BLaER1 treated with 17β-estradiol and CSF1 and Interleukin-3, amounts not matched to agents 10 nM and 100 nM (cell line): ENCODE data around the gene VPS13C.

Source experiments
- H3K27ac ChIP-seq, 11 experiments: shearing (Covaris generic); formaldehyde crosslinking; 2 replicates each; pipeline ENCODE4 v1.8.1; 2022
- H3K27me3 ChIP-seq, 11 experiments: shearing (Covaris generic); formaldehyde crosslinking; 2 replicates each; pipeline ENCODE4 v1.8.1; 2022
- H3K36me3 ChIP-seq, 11 experiments: shearing (Covaris generic); formaldehyde crosslinking; 2 replicates each; pipeline ENCODE4 v1.8.1; 2022
- H3K4me1 ChIP-seq, 10 experiments: shearing (Covaris generic); formaldehyde crosslinking; 2 replicates each; pipeline ENCODE4 v1.8.1; 2022
- H3K4me2 ChIP-seq, 11 experiments: shearing (Covaris generic); formaldehyde crosslinking; 2 replicates each; pipeline ENCODE4 v1.8.1; 2022
- H3K4me3 ChIP-seq, 10 experiments: shearing (Covaris generic); formaldehyde crosslinking; 2 replicates each; pipeline ENCODE4 v1.8.1; 2022
- H3K9ac ChIP-seq, 11 experiments: shearing (Covaris generic); formaldehyde crosslinking; 2 replicates each; pipeline ENCODE4 v1.8.1; 2022
- H3K9me3 ChIP-seq, 11 experiments: shearing (Covaris generic); formaldehyde crosslinking; replicated peaks in 1 of 11; 2 replicates each; pipeline ENCODE4 v1.8.1; 2022
- H4K20me1 ChIP-seq, 11 experiments: shearing (Covaris generic); formaldehyde crosslinking; 2 replicates each; pipeline ENCODE4 v1.8.1; 2022
- Cebpa-rat ChIP-seq, 11 experiments: shearing (Covaris generic); IDR thresholded peaks; 2 replicates each; pipeline ENCODE4 v1.8.1; 2022

The VPS13C gene

DNA sequence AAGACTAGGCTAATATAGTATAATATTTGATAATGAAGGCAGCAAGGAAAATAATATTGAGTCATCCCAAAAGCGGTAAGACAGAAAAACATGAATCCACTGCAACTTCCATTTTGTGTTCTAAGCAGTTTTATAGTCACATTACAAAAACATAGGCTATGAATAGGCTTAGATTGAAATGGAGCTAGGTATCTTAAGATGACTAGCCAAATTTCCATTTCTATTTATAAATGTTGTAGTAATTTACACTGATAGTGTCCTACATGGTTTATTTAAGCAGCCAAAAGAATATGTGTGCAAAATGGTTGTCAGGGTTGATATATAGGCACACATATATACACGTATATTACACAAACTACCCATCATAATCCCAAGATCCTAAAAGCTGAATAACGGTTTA is 82.0 kb downstream of the VPS13C start:
- Histone ChIP-seq H3K27me3 (no peaks in the 10 kb centered on the region), H3K4me3 (no peak overlapping the region), H3K9me3 (no peaks in the 10 kb centered on the region), H3K4me1 (no peaks in the 10 kb centered on the region), H3K36me3 (peaks cover 64 to 100% (median 86%) of the 10 kb centered on the region in 11 experiments), H4K20me1 (peaks cover 0 to 28% (median 0%) of the 10 kb centered on the region in 11 experiments; a peak in 2 of 22 replicates), H3K9ac (no peak overlapping the region), H3K27ac (no peak overlapping the region), H3K4me2 (no peak overlapping the region)
- TF ChIP-seq Cebpa-rat (IDR thresholded peaks at IDR 0.05), result no peak

DNA sequence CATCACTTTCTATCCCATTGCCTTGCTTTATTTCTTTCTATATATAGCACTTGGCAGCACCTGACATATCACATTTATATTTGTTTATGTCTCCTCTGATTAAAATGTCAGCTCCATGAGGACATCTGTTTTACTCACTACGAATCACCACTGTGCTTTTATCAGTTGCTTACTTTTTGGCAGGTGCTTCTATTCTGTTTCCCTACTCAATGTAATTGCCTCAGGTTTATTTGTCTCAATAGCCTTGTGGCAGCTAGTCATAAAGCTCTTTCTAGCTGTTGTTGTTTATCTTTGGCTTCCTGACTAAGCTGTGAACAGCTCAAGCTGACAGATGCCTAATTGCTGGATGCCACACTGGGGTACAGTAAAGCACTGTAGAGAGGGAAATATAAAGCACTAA is 85.5 kb downstream of the VPS13C start:
- H3K27me3 ChIP-seq, result no peaks in the 10 kb centered on the region

DNA sequence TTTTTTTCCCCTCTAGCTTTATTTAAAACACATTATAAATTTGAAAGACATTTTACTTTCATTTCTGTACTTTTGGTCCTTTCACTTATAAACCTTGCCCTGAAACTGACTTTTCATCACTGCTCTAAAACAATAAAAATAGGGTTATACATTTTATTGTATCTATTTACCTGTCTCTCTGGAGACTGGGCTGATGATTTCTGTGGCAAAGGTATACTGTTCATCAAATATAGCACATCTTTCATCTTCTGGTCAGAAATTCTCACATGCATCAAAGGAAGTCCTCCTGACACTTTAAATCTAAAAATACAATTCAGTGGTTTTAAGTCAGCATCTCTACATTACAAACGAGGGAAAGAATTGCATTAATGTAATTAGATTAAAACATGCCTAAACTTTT is 86.1 kb downstream of the VPS13C start:
- no peak overlapping the region for H3K4me3 ChIP-seq
- peaks cover 55 to 99% (median 80%) of the 10 kb centered on the region in 11 experiments for H3K36me3 ChIP-seq
- H3K4me2 ChIP-seq, result no peak overlapping the region
- H4K20me1 ChIP-seq, result peaks cover 0 to 19% (median 0%) of the 10 kb centered on the region in 11 experiments; a peak in 2 of 22 replicates
- TF ChIP-seq Cebpa-rat (IDR thresholded peaks at IDR 0.05), result no peak
- H3K27me3 ChIP-seq, result no peaks in the 10 kb centered on the region
- no peak overlapping the region for H3K27ac ChIP-seq
- no peaks in the 10 kb centered on the region for H3K4me1 ChIP-seq
- H3K9ac ChIP-seq, result no peak overlapping the region
- H3K9me3 ChIP-seq, result no peaks in the 10 kb centered on the region

More for the DNA sequence above, 85.5 kb downstream of the VPS13C start:
- Histone ChIP-seq H3K27ac (no peak overlapping the region), H3K4me2 (no peak overlapping the region), H3K4me1 (no peaks in the 10 kb centered on the region), H3K36me3 (peaks cover 61 to 100% (median 85%) of the 10 kb centered on the region in 11 experiments), H3K9me3 (no peaks in the 10 kb centered on the region), H3K4me3 (no peak overlapping the region), H3K9ac (no peak overlapping the region), H4K20me1 (peaks cover 0 to 24% (median 0%) of the 10 kb centered on the region in 11 experiments; a peak in 2 of 22 replicates)
- TF ChIP-seq Cebpa-rat (IDR thresholded peaks at IDR 0.05), result no peak

DNA sequence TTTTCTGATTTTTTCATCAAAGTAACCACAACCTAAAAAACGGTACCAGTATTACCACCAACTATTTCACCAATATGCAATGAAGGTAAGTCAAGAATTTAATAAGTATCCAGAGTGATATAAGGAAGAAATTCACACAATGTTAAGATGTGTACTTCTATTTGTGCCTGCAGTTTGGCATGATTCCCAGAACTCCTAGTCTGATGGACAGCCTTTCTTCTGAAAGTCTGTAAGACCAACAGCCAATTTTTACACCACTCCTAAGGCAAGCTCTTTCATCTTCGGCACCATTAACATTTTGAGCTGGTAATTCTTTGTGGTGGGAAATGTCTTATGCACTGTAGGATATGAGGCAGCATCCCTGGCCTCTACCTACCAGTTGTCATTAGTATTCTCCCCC is 108.3 kb downstream of the VPS13C start:
- peaks cover 0 to 3% (median 0%) of the 10 kb centered on the region in 11 experiments; a peak in 1 of 22 replicates for H3K9me3 ChIP-seq
- no peak overlapping the region for H3K4me3 ChIP-seq
- peaks cover 0 to 65% (median 0%) of the 10 kb centered on the region in 11 experiments; a peak in 4 of 22 replicates for H4K20me1 ChIP-seq
- TF ChIP-seq Cebpa-rat (IDR thresholded peaks at IDR 0.05), result no peak
- H3K4me2 ChIP-seq, result no peak overlapping the region
- no peak overlapping the region for H3K27ac ChIP-seq
- no peaks in the 10 kb centered on the region for H3K27me3 ChIP-seq
- no peaks in the 10 kb centered on the region for H3K4me1 ChIP-seq
- peaks cover 65 to 97% (median 88%) of the 10 kb centered on the region in 11 experiments for H3K36me3 ChIP-seq
- no peak overlapping the region for H3K9ac ChIP-seq

DNA sequence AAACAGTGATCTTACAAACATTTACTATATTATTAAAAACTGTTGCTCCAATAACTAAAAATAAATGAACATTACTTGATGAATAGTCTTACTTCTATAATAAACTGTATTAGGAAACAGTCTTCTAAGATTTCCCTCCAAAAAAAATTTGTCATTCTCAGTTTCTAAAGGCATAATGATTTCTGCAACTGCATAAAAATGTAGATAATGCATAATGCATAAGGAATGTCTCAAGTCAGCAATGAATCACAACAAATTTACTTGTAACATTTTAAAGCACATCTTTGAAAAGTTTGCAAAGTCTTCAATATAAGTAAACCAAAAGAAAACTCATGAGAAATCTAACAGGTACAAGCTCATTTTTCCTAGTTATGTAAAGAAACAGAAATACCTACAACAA is 113.5 kb downstream of the VPS13C start:
- no peak overlapping the region for H3K4me2 ChIP-seq
- no peaks in the 10 kb centered on the region for H3K4me1 ChIP-seq
- H3K36me3 ChIP-seq, result peaks cover 69 to 98% (median 89%) of the 10 kb centered on the region in 11 experiments
- H4K20me1 ChIP-seq, result peaks cover 0 to 52% (median 0%) of the 10 kb centered on the region in 11 experiments; a peak in 3 of 22 replicates
- H3K27ac ChIP-seq, result no peak overlapping the region
- no peak overlapping the region for H3K9ac ChIP-seq
- no peak overlapping the region for H3K4me3 ChIP-seq
- peaks cover 18 to 23% (median 21%) of the 10 kb centered on the region in 11 experiments for H3K9me3 ChIP-seq
- H3K27me3 ChIP-seq, result no peaks in the 10 kb centered on the region
- TF ChIP-seq Cebpa-rat (IDR thresholded peaks at IDR 0.05), result no peak

DNA sequence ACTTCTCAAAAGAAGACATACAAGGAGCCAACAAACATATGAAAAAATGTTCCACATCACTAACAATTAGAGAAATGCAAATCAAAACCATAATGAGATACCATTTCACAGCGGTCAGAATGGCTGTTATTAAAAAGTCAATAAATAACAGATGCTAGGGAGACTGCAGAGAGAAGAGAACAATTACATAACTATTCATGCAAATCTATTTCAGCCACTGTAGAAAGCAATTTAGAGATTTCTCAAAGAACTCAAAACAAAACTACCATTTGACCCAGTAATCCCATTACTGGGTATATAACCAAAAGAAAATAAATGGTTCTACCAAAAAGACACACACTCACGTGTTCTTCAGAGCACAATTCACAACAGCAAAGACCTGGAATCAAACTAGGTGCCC is 116.3 kb downstream of the VPS13C start:
- no peak overlapping the region for H3K9ac ChIP-seq
- no peak for TF ChIP-seq Cebpa-rat (IDR thresholded peaks at IDR 0.05)
- peaks cover 18 to 23% (median 21%) of the 10 kb centered on the region in 11 experiments for H3K9me3 ChIP-seq
- H3K4me3 ChIP-seq, result no peak overlapping the region
- no peak overlapping the region for H3K4me2 ChIP-seq
- no peak overlapping the region for H3K27ac ChIP-seq
- peaks cover 82 to 99% (median 95%) of the 10 kb centered on the region in 11 experiments for H3K36me3 ChIP-seq
- no peaks in the 10 kb centered on the region for H3K27me3 ChIP-seq
- H3K4me1 ChIP-seq, result no peaks in the 10 kb centered on the region
- peaks cover 0 to 51% (median 0%) of the 10 kb centered on the region in 11 experiments; a peak in 4 of 22 replicates for H4K20me1 ChIP-seq

DNA sequence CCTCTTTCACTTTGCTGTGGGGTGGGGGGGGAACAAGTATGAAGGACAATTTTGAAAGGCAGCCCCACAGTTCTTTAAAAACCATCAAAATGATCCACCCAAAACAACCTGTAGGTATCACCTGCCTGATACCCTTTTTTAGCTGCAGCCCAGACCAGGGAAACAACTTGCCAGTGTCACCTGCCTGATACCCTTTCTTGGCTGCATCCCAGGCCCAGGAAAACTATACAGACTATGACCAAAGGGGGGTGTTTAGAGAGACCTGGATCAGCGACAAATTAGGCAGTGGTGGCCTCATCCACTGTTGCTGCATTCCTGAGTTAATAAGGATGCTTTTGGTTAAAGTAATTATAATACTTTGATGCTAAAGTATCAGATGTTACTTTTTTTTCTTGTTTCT is 122.0 kb downstream of the VPS13C start:
- H3K4me3 ChIP-seq, result no peak overlapping the region
- no peak overlapping the region for H3K4me2 ChIP-seq
- H3K27me3 ChIP-seq, result no peaks in the 10 kb centered on the region
- no peaks in the 10 kb centered on the region for H3K4me1 ChIP-seq
- H3K27ac ChIP-seq, result no peak overlapping the region
- TF ChIP-seq Cebpa-rat (IDR thresholded peaks at IDR 0.05), result no peak
- H3K36me3 ChIP-seq, result peaks cover 48 to 96% (median 81%) of the 10 kb centered on the region in 11 experiments
- no peak overlapping the region for H3K9ac ChIP-seq
- peaks cover 0 to 2% (median 1%) of the 10 kb centered on the region in 11 experiments; a peak in 9 of 22 replicates for H3K9me3 ChIP-seq
- H4K20me1 ChIP-seq, result peaks cover 0 to 62% (median 0%) of the 10 kb centered on the region in 11 experiments; a peak in 3 of 22 replicates

DNA sequence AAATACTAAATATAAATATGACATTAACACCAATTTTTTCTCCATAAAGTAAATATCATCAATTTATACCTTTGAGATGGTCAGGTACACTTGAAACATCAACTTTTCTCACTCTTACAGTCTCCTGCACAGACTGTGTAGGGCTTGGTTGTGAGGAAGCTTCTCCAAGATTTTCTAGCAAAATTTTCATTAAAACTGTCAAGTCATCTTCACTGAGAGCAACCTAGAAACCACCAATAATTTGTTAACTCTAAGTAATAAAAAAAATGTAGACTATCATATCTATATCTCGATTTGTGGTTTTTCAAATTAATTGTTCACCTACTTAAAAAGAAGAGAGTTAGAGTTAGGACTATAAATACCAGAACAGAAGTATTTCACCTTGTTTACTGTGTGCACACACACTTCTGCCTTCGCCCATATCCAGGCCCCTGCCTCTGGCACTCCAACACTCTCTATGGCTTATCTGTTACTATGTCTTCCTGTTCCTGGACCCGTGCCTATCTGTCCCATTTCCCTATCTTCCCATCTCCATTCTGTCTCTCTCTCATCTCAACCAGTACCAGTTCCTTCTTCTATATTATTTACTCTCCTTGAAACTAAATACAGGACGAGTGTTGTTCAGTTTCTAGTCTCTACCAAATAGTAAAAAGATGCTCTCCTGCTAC is 123.6 kb downstream of the VPS13C start:
- Histone ChIP-seq H3K4me2 (no peak overlapping the region), H3K27ac (no peak overlapping the region), H3K27me3 (no peaks in the 10 kb centered on the region), H3K36me3 (peaks cover 34 to 97% (median 74%) of the 10 kb centered on the region in 11 experiments), H3K4me1 (no peaks in the 10 kb centered on the region), H3K9ac (no peak overlapping the region), H3K9me3 (no peaks in the 10 kb centered on the region), H3K4me3 (no peak overlapping the region), H4K20me1 (peaks cover 0 to 61% (median 0%) of the 10 kb centered on the region in 11 experiments; a peak in 3 of 22 replicates)
- TF ChIP-seq Cebpa-rat (IDR thresholded peaks at IDR 0.05), result no peak

DNA sequence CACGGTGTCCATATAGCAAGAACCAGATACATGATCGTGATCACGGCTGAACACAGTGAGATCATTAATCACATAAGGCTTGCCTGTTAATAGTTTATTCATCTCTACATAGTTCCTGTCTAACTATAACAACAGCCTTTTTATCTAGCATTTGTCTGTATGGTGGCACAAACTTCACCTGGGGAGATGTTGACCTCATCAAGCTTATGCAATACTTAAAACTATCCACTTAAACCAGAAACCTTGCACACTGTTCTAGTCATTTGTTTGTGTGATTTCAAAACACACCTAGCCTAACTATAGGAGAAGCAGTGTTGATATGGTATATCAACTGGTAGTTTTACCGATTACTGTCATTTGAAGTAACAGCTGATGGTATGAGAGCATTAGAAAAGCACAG is 124.8 kb downstream of the VPS13C start:
- Histone ChIP-seq H3K4me3 (no peak overlapping the region), H3K27ac (no peak overlapping the region), H3K9ac (no peak overlapping the region), H3K4me2 (no peak overlapping the region), H4K20me1 (peaks cover 0 to 61% (median 0%) of the 10 kb centered on the region in 11 experiments; a peak in 3 of 22 replicates), H3K27me3 (no peaks in the 10 kb centered on the region), H3K4me1 (no peaks in the 10 kb centered on the region), H3K36me3 (peaks cover 36 to 97% (median 67%) of the 10 kb centered on the region in 11 experiments), H3K9me3 (no peaks in the 10 kb centered on the region)
- no peak for TF ChIP-seq Cebpa-rat (IDR thresholded peaks at IDR 0.05)
